Measurements from ENCODE around the gene AP1S3. TPM values are rescaled to one million over a fixed set of nuclear protein-coding genes. Genes with fewer than 3 reads are reported as not detected.

The AP1S3 gene
- total RNA-seq, 2 donors from 2014 or later: 5.6 to 6.9 TPM

DNA sequence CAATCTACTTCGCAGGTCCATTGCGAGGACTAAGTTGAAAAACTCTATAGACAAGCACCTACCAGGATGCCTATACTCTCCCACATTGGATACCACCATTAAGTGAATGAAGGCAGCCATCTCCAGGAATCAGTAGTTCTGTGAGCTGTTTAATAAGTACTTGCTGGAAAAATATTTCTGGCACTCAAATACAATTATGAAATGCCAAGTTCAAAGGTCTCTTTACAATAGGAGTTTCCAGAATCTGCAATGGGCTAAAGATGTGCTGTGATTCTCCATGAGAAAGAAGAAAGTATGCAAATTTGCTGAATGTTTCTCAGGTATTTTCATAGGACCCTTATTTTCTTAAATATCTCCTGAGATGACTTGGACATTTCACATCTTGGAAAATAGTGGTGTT lies 103.0 kb downstream of the AP1S3 start:
- Histone ChIP-seq H3K9me3 (ENCODE audit: control insufficient read depth, low read length) (no peaks in the 10 kb centered on the region), H3K36me3 (ENCODE audit: control insufficient read depth, insufficient read depth, low read length) (no peaks in the 10 kb centered on the region), H3K4me3 (ENCODE audit: low read length) (no peak overlapping the region), H3K4me1 (ENCODE audit: control insufficient read depth, insufficient read depth, low read length) (no peaks in the 10 kb centered on the region), H3K9ac (ENCODE audit: extremely low read depth, low read length, poor library complexity, severe bottlenecking) (no peak overlapping the region), H3K27me3 (ENCODE audit: control insufficient read depth, insufficient read depth, low read length, poor library complexity, severe bottlenecking) (no peaks in the 10 kb centered on the region), H3K27ac (ENCODE audit: low read depth, low read length) (no peak overlapping the region)
- no peak for DNase-seq
- H3K27me3 Mint-ChIP-seq (ENCODE audit: insufficient read depth): no peaks in the 10 kb centered on the region
- no peak overlapping the region for H3K27ac Mint-ChIP-seq
- 97% methylated on average over 2 of the region's 2 CpGs; no CpG with 5 or more reads in 1 of the 2 experiments for WGBS, 2 experiments (ENCODE audit: insufficient coverage in 1 of 2, insufficient read length in 1 of 2)
- TF ChIP-seq, protein P1, sequence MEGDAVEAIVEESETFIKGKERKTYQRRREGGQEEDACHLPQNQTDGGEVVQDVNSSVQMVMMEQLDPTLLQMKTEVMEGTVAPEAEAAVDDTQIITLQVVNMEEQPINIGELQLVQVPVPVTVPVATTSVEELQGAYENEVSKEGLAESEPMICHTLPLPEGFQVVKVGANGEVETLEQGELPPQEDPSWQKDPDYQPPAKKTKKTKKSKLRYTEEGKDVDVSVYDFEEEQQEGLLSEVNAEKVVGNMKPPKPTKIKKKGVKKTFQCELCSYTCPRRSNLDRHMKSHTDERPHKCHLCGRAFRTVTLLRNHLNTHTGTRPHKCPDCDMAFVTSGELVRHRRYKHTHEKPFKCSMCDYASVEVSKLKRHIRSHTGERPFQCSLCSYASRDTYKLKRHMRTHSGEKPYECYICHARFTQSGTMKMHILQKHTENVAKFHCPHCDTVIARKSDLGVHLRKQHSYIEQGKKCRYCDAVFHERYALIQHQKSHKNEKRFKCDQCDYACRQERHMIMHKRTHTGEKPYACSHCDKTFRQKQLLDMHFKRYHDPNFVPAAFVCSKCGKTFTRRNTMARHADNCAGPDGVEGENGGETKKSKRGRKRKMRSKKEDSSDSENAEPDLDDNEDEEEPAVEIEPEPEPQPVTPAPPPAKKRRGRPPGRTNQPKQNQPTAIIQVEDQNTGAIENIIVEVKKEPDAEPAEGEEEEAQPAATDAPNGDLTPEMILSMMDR (conservative IDR thresholded peaks at IDR 0.05): no peak
- H3K36me3 Mint-ChIP-seq (ENCODE audit: low read depth): no peaks in the 10 kb centered on the region
- H3K4me1 Mint-ChIP-seq: no peaks in the 10 kb centered on the region
- H3K4me3 Mint-ChIP-seq: no peak overlapping the region
- no peaks in the 10 kb centered on the region for H3K9me3 Mint-ChIP-seq

DNA sequence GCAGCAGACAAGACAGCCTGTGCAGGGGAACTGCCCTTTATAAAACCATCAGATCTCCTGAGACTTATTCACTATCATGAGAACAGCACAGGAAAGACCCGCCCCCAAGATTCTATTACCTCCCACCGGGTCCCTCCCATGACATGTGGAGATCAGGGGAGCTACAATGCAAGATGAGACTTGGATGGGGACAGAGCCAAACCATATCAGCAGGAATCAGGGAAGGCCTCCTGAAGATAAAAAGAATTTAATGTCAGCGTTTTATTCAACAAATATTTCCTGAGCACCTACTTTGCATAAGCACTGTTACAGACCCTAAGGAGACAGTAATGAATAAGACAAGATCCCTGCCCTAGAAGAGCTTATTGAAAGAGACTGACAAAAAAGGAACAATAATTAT lies 105.0 kb downstream of the AP1S3 start:
- no peak overlapping the region for H3K27ac Mint-ChIP-seq
- Histone ChIP-seq H3K36me3 (ENCODE audit: control insufficient read depth, insufficient read depth, low read length) (no peaks in the 10 kb centered on the region), H3K4me3 (ENCODE audit: low read length) (no peak overlapping the region), H3K9me3 (ENCODE audit: control insufficient read depth, low read length) (no peaks in the 10 kb centered on the region), H3K9ac (ENCODE audit: extremely low read depth, low read length, poor library complexity, severe bottlenecking) (no peak overlapping the region), H3K27me3 (ENCODE audit: control insufficient read depth, insufficient read depth, low read length, poor library complexity, severe bottlenecking) (no peaks in the 10 kb centered on the region), H3K27ac (ENCODE audit: low read depth, low read length) (no peak overlapping the region), H3K4me1 (ENCODE audit: control insufficient read depth, insufficient read depth, low read length) (no peaks in the 10 kb centered on the region)
- H3K36me3 Mint-ChIP-seq (ENCODE audit: low read depth): no peaks in the 10 kb centered on the region
- no peaks in the 10 kb centered on the region for H3K4me1 Mint-ChIP-seq
- no peaks in the 10 kb centered on the region for H3K9me3 Mint-ChIP-seq
- WGBS, 2 experiments (ENCODE audit: insufficient coverage in 1 of 2, insufficient read length in 1 of 2): 87% methylated on average over 3 of the region's 3 CpGs; no CpG with 5 or more reads in 1 of the 2 experiments
- H3K4me3 Mint-ChIP-seq: no peak overlapping the region
- no peak for DNase-seq
- H3K27me3 Mint-ChIP-seq (ENCODE audit: insufficient read depth): no peaks in the 10 kb centered on the region
- TF ChIP-seq, protein P1 (conservative IDR thresholded peaks at IDR 0.05): no peak

DNA sequence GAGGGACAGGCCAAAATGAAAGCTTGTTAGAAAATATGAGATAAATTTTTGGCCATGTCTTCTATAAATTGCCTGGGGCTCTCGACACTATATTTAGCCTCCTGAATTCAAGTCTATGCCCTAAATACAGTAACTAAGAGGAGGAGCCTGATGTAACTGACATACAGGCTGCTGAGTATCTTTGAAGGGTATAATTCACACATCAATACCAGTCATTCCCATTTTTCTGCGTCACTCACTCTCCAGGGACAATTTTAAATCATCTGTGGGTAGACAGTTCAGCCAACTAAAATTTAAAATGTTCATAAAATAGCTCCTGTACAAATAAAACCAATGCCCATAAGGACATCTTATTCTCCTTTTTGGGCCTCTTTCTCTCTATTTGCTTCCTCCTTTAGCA lies 105.9 kb downstream of the AP1S3 start:
- TF ChIP-seq, protein P1 (conservative IDR thresholded peaks at IDR 0.05): no peak
- Mint-ChIP-seq H3K4me1 (peaks cover 2% of the 10 kb centered on the region), H3K4me3 (no peak overlapping the region), H3K27me3 (ENCODE audit: insufficient read depth) (no peaks in the 10 kb centered on the region), H3K27ac (no peak overlapping the region), H3K9me3 (no peaks in the 10 kb centered on the region), H3K36me3 (ENCODE audit: low read depth) (no peaks in the 10 kb centered on the region)
- H3K36me3 ChIP-seq (ENCODE audit: control insufficient read depth, insufficient read depth, low read length): no peaks in the 10 kb centered on the region
- WGBS, 2 experiments (ENCODE audit: insufficient coverage in 1 of 2, insufficient read length in 1 of 2): 82% methylated on average over 2 of the region's 2 CpGs; no CpG with 5 or more reads in 1 of the 2 experiments
- H3K9me3 ChIP-seq (ENCODE audit: control insufficient read depth, low read length): no peaks in the 10 kb centered on the region
- H3K4me3 ChIP-seq (ENCODE audit: low read length): no peak overlapping the region
- DNase-seq: no peak
- H3K9ac ChIP-seq (ENCODE audit: extremely low read depth, low read length, poor library complexity, severe bottlenecking): no peak overlapping the region
- no peaks in the 10 kb centered on the region for H3K27me3 ChIP-seq (ENCODE audit: control insufficient read depth, insufficient read depth, low read length, poor library complexity, severe bottlenecking)
- no peak overlapping the region for H3K27ac ChIP-seq (ENCODE audit: low read depth, low read length)
- H3K4me1 ChIP-seq (ENCODE audit: control insufficient read depth, insufficient read depth, low read length): no peaks in the 10 kb centered on the region

Data from endodermal cell (in vitro differentiated cells).